IMR-90 (cell line): ENCODE data around the gene TMEM132A. TPM values are rescaled to one million over a fixed set of nuclear protein-coding genes. Genes with fewer than 3 reads are reported as not detected.
A peak's percentile ranks its signal among the peaks of the same experiment; 100 is the strongest.

ENCODE experiments used
- ATAC-seq: fragments of 200-7000 bp; cut with Tn5 transposase; 2 replicates; pipeline ENCODE4 v1.9.1; 2020; ENCODE audit warnings: low read depth, mild to moderate bottlenecking, moderate library complexity
- BruUV-seq: library from RNA; stranded (reverse); fragments of 400-500 nt; replicated peaks from 2 replicates; lab custom pipeline; 2021; lab: Mats Ljungman, UMichigan
- CTCF ChIA-PET: fragments of 300-600 bp; formaldehyde crosslinking; extraction: SDS; loops from one replicate; lab custom pipeline; 2021; ENCODE audit warnings: antibody characterized with exemption; lab: Yijun Ruan, JAX
- POLR2A ChIA-PET: fragments of 300-600 bp; sonication (Branson Sonifier 250); formaldehyde crosslinking; loops from one replicate; lab custom pipeline; 2022; ENCODE audit warnings: antibody characterized with exemption; ENCODE audit not compliant: unreplicated experiment; lab: Charles Lee
- DNase-seq: peaks from one replicate; pipeline ENCODE4 v3.0.0; 2013
- H2AFZ ChIP-seq: replicated peaks from 2 replicates; pipeline ENCODE3; 2013; ENCODE audit warnings: low read length, mild to moderate bottlenecking; ENCODE audit not compliant: poor library complexity
- H2AK5ac ChIP-seq: 2 replicates; pipeline ENCODE4 v1.6.1; 2013; ENCODE audit warnings: low read depth, low read length, inconsistent platforms
- H2AK9ac ChIP-seq: replicated peaks from 2 replicates; pipeline ENCODE3; 2013; ENCODE audit warnings: mild to moderate bottlenecking, low read depth, low read length, moderate library complexity; ENCODE audit not compliant: poor library complexity
- H2BK120ac ChIP-seq: 2 replicates; pipeline ENCODE4 v1.6.1; 2013; ENCODE audit warnings: low read depth, low read length, inconsistent platforms
- H2BK15ac ChIP-seq: 3 replicates; pipeline ENCODE4 v1.6.1; 2013; ENCODE audit warnings: low read depth, low read length, inconsistent platforms
- H2BK20ac ChIP-seq: 2 replicates; pipeline ENCODE4 v1.6.1; 2013; ENCODE audit warnings: low read depth, mild to moderate bottlenecking, inconsistent platforms, low read length, moderate library complexity
- H2BK5ac ChIP-seq: 2 replicates; pipeline ENCODE4 v1.6.1; 2013; ENCODE audit warnings: mild to moderate bottlenecking, low read depth, low read length, inconsistent platforms; ENCODE audit not compliant: poor library complexity, severe bottlenecking
- H3K14ac ChIP-seq: replicated peaks from 2 replicates; pipeline ENCODE4 v1.6.1; 2013; ENCODE audit warnings: low read depth, low read length, inconsistent platforms
- H3K18ac ChIP-seq: 2 replicates; pipeline ENCODE4 v1.6.1; 2013; ENCODE audit warnings: low read depth, low read length, control low read depth
- H3K23ac ChIP-seq: 2 replicates; pipeline ENCODE4 v1.6.1; 2013; ENCODE audit warnings: low read depth, low read length, inconsistent platforms
- H3K27ac ChIP-seq: 2 replicates; pipeline ENCODE4 v1.5.1; 2013; ENCODE audit warnings: mild to moderate bottlenecking, control low read depth, low read length; ENCODE audit not compliant: insufficient read depth
- H3K27me3 ChIP-seq: 2 replicates; pipeline ENCODE4 v1.6.1; 2013; ENCODE audit warnings: low read length; ENCODE audit not compliant: control insufficient read depth, insufficient read depth
- H3K36me3 ChIP-seq: 2 replicates; pipeline ENCODE4 v1.6.1; 2013; ENCODE audit warnings: low read length, mixed read lengths; ENCODE audit not compliant: control insufficient read depth, insufficient read depth
- H3K4ac ChIP-seq: 2 replicates; pipeline ENCODE4 v1.6.1; 2013; ENCODE audit warnings: low read depth, low read length, inconsistent platforms
- H3K4me1 ChIP-seq: 2 replicates; pipeline ENCODE4 v1.6.1; 2013; ENCODE audit warnings: low read length, mixed read lengths; ENCODE audit not compliant: control insufficient read depth, insufficient read depth
- H3K4me2 ChIP-seq: 2 replicates; pipeline ENCODE4 v1.6.1; 2013; ENCODE audit warnings: low read depth, mild to moderate bottlenecking, control low read depth, low read length, moderate library complexity
- H3K4me3 ChIP-seq: 2 replicates; pipeline ENCODE4 v1.5.1; 2013; ENCODE audit warnings: low read depth, mild to moderate bottlenecking, control low read depth, low read length, moderate library complexity; ENCODE audit not compliant: insufficient read depth
- H3K56ac ChIP-seq: 2 replicates; pipeline ENCODE4 v1.6.1; 2013; ENCODE audit warnings: low read length, inconsistent platforms; ENCODE audit not compliant: insufficient read depth; ENCODE audit errors: extremely low read depth
- H3K79me1 ChIP-seq, 2 experiments: 2 replicates each; pipeline ENCODE4 v1.6.1; 2013; ENCODE audit warnings: low read length in 2 of 2, inconsistent platforms in 1 of 2, low read depth in 1 of 2
- H3K9ac ChIP-seq: 2 replicates; pipeline ENCODE4 v1.6.1; 2013; ENCODE audit warnings: low read depth, low read length, control low read depth
- H3K9me1 ChIP-seq: 2 replicates; pipeline ENCODE4 v1.6.1; 2013; ENCODE audit warnings: low read length, inconsistent platforms; ENCODE audit not compliant: insufficient read depth
- H3K9me3 ChIP-seq: 2 replicates; pipeline ENCODE4 v1.6.1; 2013; ENCODE audit warnings: low read length; ENCODE audit not compliant: control insufficient read depth, insufficient read depth
- H4K20me1 ChIP-seq: 2 replicates; pipeline ENCODE4 v1.6.1; 2013; ENCODE audit warnings: low read length, inconsistent platforms; ENCODE audit not compliant: insufficient read depth
- H4K5ac ChIP-seq: 2 replicates; pipeline ENCODE4 v1.6.1; 2013; ENCODE audit warnings: mild to moderate bottlenecking, low read depth, low read length, control low read depth
- H4K8ac ChIP-seq, 2 experiments: 2 replicates each; pipeline ENCODE4 v1.6.1; 2013; ENCODE audit warnings: low read depth in 2 of 2, low read length in 2 of 2, control low read depth in 1 of 2, inconsistent platforms in 1 of 2
- H4K91ac ChIP-seq: 2 replicates; pipeline ENCODE4 v1.6.1; 2013; ENCODE audit warnings: low read depth, low read length, inconsistent platforms; ENCODE audit not compliant: insufficient read depth
- CHD1 ChIP-seq: IDR thresholded peaks from 2 replicates; pipeline ENCODE4 v1.6.1; 2012; ENCODE audit warnings: low read depth, low read length, improper control_type of control experiment
- ELK1 ChIP-seq: fragments of 150-350 bp; IDR thresholded peaks from 2 replicates; pipeline ENCODE4 v1.6.1; 2016; ENCODE audit warnings: low read depth, mild to moderate bottlenecking, low read length, moderate library complexity, borderline replicate concordance
- FOS ChIP-seq: fragments of 150-350 bp; IDR thresholded peaks from 2 replicates; pipeline ENCODE4 v1.6.1; 2016; ENCODE audit warnings: low read depth, low read length
- MAFK ChIP-seq: IDR thresholded peaks from 2 replicates; pipeline ENCODE4 v1.6.1; 2012; ENCODE audit warnings: low read depth, low read length, improper control_type of control experiment
- MXI1 ChIP-seq: IDR thresholded peaks from 2 replicates; pipeline ENCODE4 v1.6.1; 2012; ENCODE audit warnings: low read depth, mild to moderate bottlenecking, low read length, moderate library complexity, borderline replicate concordance
- RCOR1 ChIP-seq: IDR thresholded peaks from 2 replicates; pipeline ENCODE4 v1.6.1; 2012; ENCODE audit warnings: mild to moderate bottlenecking, low read length, improper control_type of control experiment; ENCODE audit not compliant: insufficient replicate concordance
- RFX5 ChIP-seq: IDR thresholded peaks from 2 replicates; pipeline ENCODE4 v1.8.0; 2012; ENCODE audit warnings: low read depth, mild to moderate bottlenecking, low read length, moderate library complexity
- SMC3 ChIP-seq: fragments of 150-350 bp; IDR thresholded peaks from 2 replicates; pipeline ENCODE4 v1.6.1; 2016; ENCODE audit warnings: low read depth, mild to moderate bottlenecking, antibody characterized with exemption, low read length, moderate library complexity
- WGBS, 2 experiments: methylation state at CpG; one replicate each; pipeline versions ENCODE4 v1.1.5 to v1.1.7; 2013; ENCODE audit warnings: missing lambda C conversion rate in 2 of 2; ENCODE audit not compliant: insufficient read length in 1 of 2; ENCODE audit errors: extremely low coverage in 2 of 2; 5-methylcytosine and 5-hydroxymethylcytosine counted together
- dilution Hi-C: fragments of 300-500 bp; cut with HindIII; formaldehyde crosslinking; loops from one replicate; pipeline ENCODE4 v1.14.3; 2018; ENCODE audit warnings: low sequenced_read_pairs; ENCODE audit not compliant: unreplicated experiment
- in situ Hi-C: fragments of 300-500 bp; cut with MboI; formaldehyde crosslinking; loops from 3 replicates; pipeline ENCODE4 v1.14.3; 2019; ENCODE audit warnings: low sequenced_read_pairs, inconsistent platforms, mixed read lengths
- intact Hi-C: fragments of 100-400 bp; cut with micrococcal nuclease; formaldehyde crosslinking; loops from 2 replicates; pipeline ENCODE4 v1.10.0; 2022
- polyA plus RNA-seq, 3 experiments: library from polyadenylated mRNA; depleted of rRNA; stranded (reverse); fragments of >200 nt; gene quantifications; 2 replicates each; pipeline ENCODE4 v1.2.3, GENCODE V29; 2012; ENCODE audit warnings: low replicate concordance in 1 of 3
- total RNA-seq: library from RNA; depleted of rRNA; stranded (reverse); fragments of >200 nt; gene quantifications from 2 replicates; pipeline ENCODE4 v1.2.3, GENCODE V29; 2012
- TF ChIP-seq, protein P1 (sequence below): fragments of 150-350 bp; IDR thresholded peaks from 2 replicates; pipeline ENCODE4 v1.6.1; 2017; ENCODE audit warnings: mild to moderate bottlenecking, antibody characterized with exemption, low read length, low read depth
- TF ChIP-seq, protein P2 (sequence below): conservative IDR thresholded peaks from 2 replicates; pipeline ENCODE4 v1.5.1; 2012; ENCODE audit warnings: mild to moderate bottlenecking, low read depth, low read length, improper control_type of control experiment

The TMEM132A gene
- total and polyA plus RNA-seq, 2 of the 4 experiments (the other 2 are of a cell fraction): 7.7 to 64.2 TPM

DNA sequence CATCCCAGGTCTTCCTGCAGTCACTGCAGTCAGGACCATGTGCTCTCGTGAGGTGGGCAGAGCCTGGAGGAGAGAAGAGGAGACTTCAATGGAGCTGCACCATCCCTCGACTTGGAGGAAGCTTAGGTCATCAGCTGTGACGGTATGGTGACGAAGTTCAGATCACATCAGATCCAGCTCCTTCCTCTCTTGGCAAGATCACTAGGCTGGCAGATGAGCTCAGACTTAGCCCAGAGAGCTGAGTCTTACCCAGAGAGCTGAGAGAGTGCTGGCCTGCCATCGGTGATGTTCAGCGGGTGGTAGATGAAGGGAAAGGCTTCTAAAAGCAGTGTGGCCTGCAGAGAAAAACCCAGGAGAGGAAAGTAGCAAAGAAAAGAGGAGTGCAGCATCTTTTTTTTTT, 29.5 kb downstream of the TMEM132A start:
- H2BK5ac ChIP-seq: no peak overlapping the region
- H3K18ac ChIP-seq: no peak overlapping the region
- ATAC-seq: no peak
- H3K9me3 ChIP-seq: no peaks in the 10 kb centered on the region
- H4K20me1 ChIP-seq: no peaks in the 10 kb centered on the region
- peak; percentile 44 for DNase-seq
- H3K56ac ChIP-seq: no peak overlapping the region
- H2AK9ac ChIP-seq: no peak overlapping the region
- H3K36me3 ChIP-seq: no peaks in the 10 kb centered on the region
- no peak overlapping the region for H3K23ac ChIP-seq
- peaks cover 5% of the 10 kb centered on the region for H3K27me3 ChIP-seq
- CTCF ChIA-PET: no interaction called here
- peaks cover 12% of the 10 kb centered on the region for H3K4me1 ChIP-seq
- no peak overlapping the region for H3K4me3 ChIP-seq
- no peak overlapping the region for H2BK15ac ChIP-seq
- POLR2A ChIA-PET: no interaction called here
- WGBS, 2 experiments: 83% methylated on average over 1 of the region's 6 CpGs; no CpG with 5 or more reads in 1 of the 2 experiments
- no peaks in the 10 kb centered on the region; a peak in 1 of 4 replicates for H3K79me1 ChIP-seq
- H2AFZ ChIP-seq: peak overlapping the region; percentile 75
- intact Hi-C loops (no loop called here), in situ Hi-C loops (no loop called here), dilution Hi-C loops (no loop called here)
- no peak overlapping the region for H4K91ac ChIP-seq
- no peak for TF ChIP-seq MAFK
- TF ChIP-seq, protein P1, sequence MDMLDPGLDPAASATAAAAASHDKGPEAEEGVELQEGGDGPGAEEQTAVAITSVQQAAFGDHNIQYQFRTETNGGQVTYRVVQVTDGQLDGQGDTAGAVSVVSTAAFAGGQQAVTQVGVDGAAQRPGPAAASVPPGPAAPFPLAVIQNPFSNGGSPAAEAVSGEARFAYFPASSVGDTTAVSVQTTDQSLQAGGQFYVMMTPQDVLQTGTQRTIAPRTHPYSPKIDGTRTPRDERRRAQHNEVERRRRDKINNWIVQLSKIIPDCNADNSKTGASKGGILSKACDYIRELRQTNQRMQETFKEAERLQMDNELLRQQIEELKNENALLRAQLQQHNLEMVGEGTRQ: no peak
- TF ChIP-seq, protein P2, sequence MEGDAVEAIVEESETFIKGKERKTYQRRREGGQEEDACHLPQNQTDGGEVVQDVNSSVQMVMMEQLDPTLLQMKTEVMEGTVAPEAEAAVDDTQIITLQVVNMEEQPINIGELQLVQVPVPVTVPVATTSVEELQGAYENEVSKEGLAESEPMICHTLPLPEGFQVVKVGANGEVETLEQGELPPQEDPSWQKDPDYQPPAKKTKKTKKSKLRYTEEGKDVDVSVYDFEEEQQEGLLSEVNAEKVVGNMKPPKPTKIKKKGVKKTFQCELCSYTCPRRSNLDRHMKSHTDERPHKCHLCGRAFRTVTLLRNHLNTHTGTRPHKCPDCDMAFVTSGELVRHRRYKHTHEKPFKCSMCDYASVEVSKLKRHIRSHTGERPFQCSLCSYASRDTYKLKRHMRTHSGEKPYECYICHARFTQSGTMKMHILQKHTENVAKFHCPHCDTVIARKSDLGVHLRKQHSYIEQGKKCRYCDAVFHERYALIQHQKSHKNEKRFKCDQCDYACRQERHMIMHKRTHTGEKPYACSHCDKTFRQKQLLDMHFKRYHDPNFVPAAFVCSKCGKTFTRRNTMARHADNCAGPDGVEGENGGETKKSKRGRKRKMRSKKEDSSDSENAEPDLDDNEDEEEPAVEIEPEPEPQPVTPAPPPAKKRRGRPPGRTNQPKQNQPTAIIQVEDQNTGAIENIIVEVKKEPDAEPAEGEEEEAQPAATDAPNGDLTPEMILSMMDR: no peak
- TF ChIP-seq RFX5: no peak
- no peak for TF ChIP-seq FOS
- TF ChIP-seq ELK1: no peak
- no peak for TF ChIP-seq SMC3
- no peak for TF ChIP-seq RCOR1
- TF ChIP-seq MXI1: no peak
- TF ChIP-seq CHD1: no peak
- no peak overlapping the region for H3K27ac ChIP-seq
- no peak overlapping the region for H2BK20ac ChIP-seq
- H3K14ac ChIP-seq: no peak overlapping the region
- no peak overlapping the region for H3K9ac ChIP-seq
- 0 out of 2 replicates have a peak overlapping the region, but pooled peaks have one; percentile 14 for H2AK5ac ChIP-seq
- no peak overlapping the region for H2BK120ac ChIP-seq
- BruUV-seq: no TSS peak
- H4K8ac ChIP-seq: no peak overlapping the region
- H3K4ac ChIP-seq: no peak overlapping the region
- H3K4me2 ChIP-seq: no peak overlapping the region
- no peaks in the 10 kb centered on the region for H3K9me1 ChIP-seq
- no peak overlapping the region for H4K5ac ChIP-seq
